CD4-positive, alpha-beta memory T cell (primary cell): ENCODE results near the gene LCMT1. TPM values are rescaled to one million over a fixed set of nuclear protein-coding genes. Genes with fewer than 3 reads are reported as not detected.

ENCODE experiments used
- CTCF ChIA-PET: fragments of 350-600 bp; sonication (Branson Sonifier 250); formaldehyde crosslinking; loops from one replicate; lab custom pipeline; 2021; ENCODE audit warnings: inconsistent platforms; ENCODE audit not compliant: partially characterized antibody; lab: Charles Lee
- POLR2A ChIA-PET: fragments of 350-600 bp; sonication (Branson Sonifier 250); formaldehyde crosslinking; loops from one replicate; lab custom pipeline; 2021; ENCODE audit not compliant: partially characterized antibody; lab: Charles Lee
- DNase-seq, 5 donors: peaks; one replicate each; pipeline versions ENCODE4 v3.0.0 to v3.0.0-alpha.2; 2020 to 2022; ENCODE audit warnings: mixed read lengths in 1 of 5
- H3K27ac ChIP-seq: one replicate; pipeline ENCODE4 v1.7.0; 2013; ENCODE audit warnings: low read depth, low read length
- H3K27me3 ChIP-seq: 2 replicates; pipeline ENCODE4 v1.7.0; 2013; ENCODE audit warnings: mild to moderate bottlenecking, low read length, moderate library complexity; ENCODE audit not compliant: insufficient read depth
- H3K36me3 ChIP-seq: 2 replicates; pipeline ENCODE4 v1.7.0; 2013; ENCODE audit warnings: mild to moderate bottlenecking, low read length, moderate library complexity; ENCODE audit not compliant: insufficient read depth
- H3K4me1 ChIP-seq: 2 replicates; pipeline ENCODE4 v1.7.0; 2013; ENCODE audit warnings: mild to moderate bottlenecking, low read length, moderate library complexity; ENCODE audit not compliant: insufficient read depth
- H3K4me3 ChIP-seq, 2 donors: one replicate each; pipeline ENCODE4 v1.7.0; 2013; ENCODE audit warnings: low read length in 2 of 2, mild to moderate bottlenecking in 1 of 2
- H3K9me3 ChIP-seq, 2 donors: one replicate each; pipeline ENCODE4 v1.7.0; 2013; ENCODE audit warnings: low read length in 2 of 2, control low read depth in 1 of 2; ENCODE audit not compliant: control insufficient read depth in 1 of 2
- H3K27ac Mint-ChIP-seq, 7 donors: one replicate each; pipeline ENCODE4 v1.8.0; 2020 to 2021; ENCODE audit warnings: mixed read lengths in 7 of 7, mild to moderate bottlenecking in 6 of 7, inconsistent platforms in 3 of 7, moderate library complexity in 3 of 7
- H3K27me3 Mint-ChIP-seq, 2 donors: one replicate each; pipeline ENCODE4 v1.8.0; 2020 to 2021; ENCODE audit warnings: mixed read lengths in 2 of 2
- H3K36me3 Mint-ChIP-seq, 2 donors: one replicate each; pipeline ENCODE4 v1.8.0; 2020 to 2021; ENCODE audit warnings: mixed read lengths in 2 of 2, inconsistent platforms in 1 of 2, mild to moderate bottlenecking in 1 of 2
- H3K4me1 Mint-ChIP-seq, 4 donors: one replicate each; pipeline ENCODE4 v1.8.0; 2020 to 2021; ENCODE audit warnings: mixed read lengths in 4 of 4, mild to moderate bottlenecking in 1 of 4
- H3K4me3 Mint-ChIP-seq, 8 donors: one replicate each; pipeline ENCODE4 v1.8.0; 2020 to 2021; ENCODE audit warnings: mixed read lengths in 8 of 8, mild to moderate bottlenecking in 7 of 8, moderate library complexity in 6 of 8, inconsistent platforms in 3 of 8
- H3K9me3 Mint-ChIP-seq, 8 donors: one replicate each; pipeline ENCODE4 v1.8.0; 2020 to 2021; ENCODE audit warnings: mixed read lengths in 8 of 8, mild to moderate bottlenecking in 5 of 8, inconsistent platforms in 3 of 8, moderate library complexity in 1 of 8
- intact Hi-C: fragments of 100-400 bp; cut with micrococcal nuclease; formaldehyde crosslinking; loops from one replicate; pipeline ENCODE4 v1.15.1; 2023
- polyA plus RNA-seq, 2 donors: library from polyadenylated mRNA; unstranded; fragments of 300-500 nt; fragmentation: Illumina TruSeq; gene quantifications; one replicate each; pipeline ENCODE4 v1.2.3, GENCODE V29; 2021
- total RNA-seq, 2 experiments: library from RNA; stranded (reverse); gene quantifications; one replicate each; pipeline ENCODE4 v1.2.3, GENCODE V29; 2021

LCMT1 gene
- total and polyA plus RNA-seq, 4 experiments from 2014 or later = 37.0 to 52.3 (median 42.4) TPM

DNA sequence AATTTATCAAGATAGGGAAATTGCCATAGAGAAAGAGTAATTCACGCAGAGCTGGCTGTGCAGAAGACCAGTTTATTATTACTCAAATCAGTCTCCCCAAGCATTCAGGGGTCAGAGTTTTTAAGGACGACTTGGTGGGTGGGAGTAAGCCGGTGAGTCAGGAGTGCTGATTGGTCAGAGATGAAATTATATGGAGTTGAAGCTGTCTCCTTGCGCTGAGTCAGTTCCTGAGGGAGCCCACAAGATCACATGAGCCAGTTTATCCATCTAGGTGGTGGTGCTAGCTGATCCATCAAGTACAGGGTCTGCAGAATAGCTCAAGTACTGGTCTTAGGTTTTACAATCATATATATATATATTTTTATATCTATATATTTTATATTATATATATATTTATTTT, 99.2 kb downstream of the LCMT1 start:
- H3K27me3 Mint-ChIP-seq = no peaks in the 10 kb centered on the region
- H3K27me3 ChIP-seq = no peaks in the 10 kb centered on the region
- peaks cover 0 to 2% (median 0%) of the 10 kb centered on the region in 8 donors for H3K9me3 Mint-ChIP-seq
- no peaks in the 10 kb centered on the region for H3K4me1 Mint-ChIP-seq
- no peak overlapping the region for H3K27ac Mint-ChIP-seq
- no peaks in the 10 kb centered on the region for H3K4me1 ChIP-seq
- H3K9me3 ChIP-seq = no peaks in the 10 kb centered on the region
- H3K4me3 Mint-ChIP-seq = no peak overlapping the region
- H3K27ac ChIP-seq = no peak overlapping the region
- DNase-seq = no peak
- CTCF ChIA-PET = interaction anchor here (1.2 to 1.8 kb wide), 4 partner anchors 12 to 23 kb away, joined by 3 to 11 read pairs (median 4); no protein-coding TSS in a partner anchor
- POLR2A ChIA-PET = no interaction called here
- H3K36me3 Mint-ChIP-seq = no peaks in the 10 kb centered on the region
- no peak overlapping the region for H3K4me3 ChIP-seq
- intact Hi-C loops = no loop called here
- H3K36me3 ChIP-seq = no peaks in the 10 kb centered on the region

DNA sequence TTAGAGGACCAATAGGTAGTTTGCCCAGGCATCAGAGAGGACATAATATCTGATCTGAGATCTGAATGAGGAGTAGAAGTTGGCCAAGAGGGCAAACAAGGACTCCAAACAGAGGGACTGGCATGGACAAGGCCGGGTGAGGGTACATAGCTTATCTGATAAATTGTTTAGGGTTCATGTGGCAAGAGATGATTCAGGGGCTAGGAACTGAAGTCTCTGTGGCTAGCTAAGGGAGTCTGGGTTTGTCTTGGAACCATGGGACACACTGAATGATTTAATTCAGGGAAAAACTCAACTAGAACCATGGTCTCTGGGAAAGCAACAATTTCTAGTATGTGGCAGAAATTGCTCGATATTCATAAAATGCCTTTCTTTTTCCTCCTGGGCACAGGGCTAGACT, 101.1 kb downstream of the LCMT1 start:
- H3K27ac Mint-ChIP-seq = no peak overlapping the region
- no peaks in the 10 kb centered on the region for H3K36me3 Mint-ChIP-seq
- no peak overlapping the region for H3K4me3 Mint-ChIP-seq
- H3K4me1 Mint-ChIP-seq = no peaks in the 10 kb centered on the region
- no peaks in the 10 kb centered on the region for H3K27me3 Mint-ChIP-seq
- POLR2A ChIA-PET = no interaction called here
- peaks cover 0 to 2% (median 0%) of the 10 kb centered on the region in 8 donors for H3K9me3 Mint-ChIP-seq
- Histone ChIP-seq H3K27me3 (no peaks in the 10 kb centered on the region), H3K4me1 (no peaks in the 10 kb centered on the region), H3K9me3 (no peaks in the 10 kb centered on the region), H3K36me3 (no peaks in the 10 kb centered on the region), H3K27ac (no peak overlapping the region), H3K4me3 (no peak overlapping the region)
- CTCF ChIA-PET = no interaction called here
- DNase-seq = no peak
- intact Hi-C loops = no loop called here

DNA sequence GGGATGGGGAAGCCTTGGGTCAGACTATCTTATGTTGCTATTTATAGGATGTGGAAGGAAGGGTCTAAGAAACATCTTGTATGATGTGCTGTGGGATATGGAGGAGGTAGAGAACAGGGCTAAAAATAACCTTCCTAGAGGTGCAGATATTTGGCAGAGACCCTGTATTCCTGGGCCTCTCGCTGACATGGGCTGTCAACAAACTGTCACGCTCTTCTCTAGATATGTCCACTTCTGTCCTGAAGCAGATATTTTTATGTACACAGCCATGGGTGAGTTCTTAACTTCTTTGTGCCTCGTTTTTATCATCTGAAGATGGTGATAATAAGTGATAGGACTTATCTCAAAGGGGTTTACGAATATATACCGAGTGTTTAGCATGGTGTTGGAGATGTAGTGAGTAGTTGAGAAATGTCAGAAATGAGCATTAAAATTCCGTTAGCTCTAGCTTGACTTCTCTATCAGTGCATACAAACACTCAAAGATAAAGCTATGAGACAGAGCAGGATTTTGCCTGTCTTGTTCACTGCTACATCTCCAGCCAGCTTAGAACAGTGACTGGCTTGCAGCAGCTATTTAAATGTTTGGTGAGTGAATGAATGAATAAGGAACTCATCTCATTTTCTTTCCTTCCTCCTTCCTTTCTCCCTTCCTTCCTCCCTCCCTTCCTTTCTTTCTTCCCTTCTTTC, 102.3 kb downstream of the LCMT1 start:
- H3K27me3 Mint-ChIP-seq = peaks cover 1 to 2% of the 10 kb centered on the region in 2 donors
- Histone ChIP-seq H3K4me1 (no peaks in the 10 kb centered on the region), H3K27ac (no peak overlapping the region), H3K36me3 (no peaks in the 10 kb centered on the region), H3K4me3 (no peak overlapping the region), H3K9me3 (no peaks in the 10 kb centered on the region), H3K27me3 (no peaks in the 10 kb centered on the region)
- no peak overlapping the region for H3K4me3 Mint-ChIP-seq
- H3K4me1 Mint-ChIP-seq = no peaks in the 10 kb centered on the region
- ChIA-PET POLR2A (no interaction called here), CTCF (interaction anchor here (0.7 to 1.0 kb wide), 2 partner anchors 10 to 11 kb away, joined by 3 to 5 read pairs; no protein-coding TSS in a partner anchor)
- H3K36me3 Mint-ChIP-seq = no peaks in the 10 kb centered on the region
- H3K27ac Mint-ChIP-seq = no peak overlapping the region
- DNase-seq = no peak
- intact Hi-C loops = no loop called here
- H3K9me3 Mint-ChIP-seq = peaks cover 0 to 2% (median 0%) of the 10 kb centered on the region in 8 donors

DNA sequence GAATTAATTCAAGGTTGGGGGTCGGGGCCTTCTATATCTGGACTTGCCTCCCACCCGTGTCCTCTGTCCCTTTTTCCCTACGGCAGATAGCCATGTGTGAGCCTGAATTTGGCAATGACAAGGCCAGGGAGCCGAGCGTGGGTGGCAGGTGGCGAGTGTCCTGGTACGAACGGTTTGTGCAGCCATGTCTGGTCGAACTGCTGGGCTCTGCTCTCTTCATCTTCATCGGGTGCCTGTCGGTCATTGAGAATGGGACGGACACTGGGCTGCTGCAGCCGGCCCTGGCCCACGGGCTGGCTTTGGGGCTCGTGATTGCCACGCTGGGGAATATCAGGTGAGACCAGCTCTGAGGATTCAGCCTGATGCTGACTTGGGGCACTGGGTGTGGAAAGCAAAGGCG, 105.6 kb downstream of the LCMT1 start:
- Histone ChIP-seq H3K4me3 (no peak overlapping the region), H3K4me1 (no peaks in the 10 kb centered on the region), H3K27ac (no peak overlapping the region), H3K9me3 (no peaks in the 10 kb centered on the region), H3K36me3 (no peaks in the 10 kb centered on the region), H3K27me3 (no peaks in the 10 kb centered on the region)
- POLR2A ChIA-PET = no interaction called here
- Mint-ChIP-seq H3K9me3 (no peaks in the 10 kb centered on the region), H3K4me1 (no peaks in the 10 kb centered on the region), H3K27me3 (peaks cover 1 to 2% of the 10 kb centered on the region in 2 donors), H3K4me3 (no peak overlapping the region), H3K36me3 (no peaks in the 10 kb centered on the region), H3K27ac (no peak overlapping the region)
- intact Hi-C loops = no loop called here
- CTCF ChIA-PET = interaction anchor here (1.5 kb wide), 1 partner anchor 8 kb away, joined by 5 read pairs; no protein-coding TSS in a partner anchor
- DNase-seq = no peak

DNA sequence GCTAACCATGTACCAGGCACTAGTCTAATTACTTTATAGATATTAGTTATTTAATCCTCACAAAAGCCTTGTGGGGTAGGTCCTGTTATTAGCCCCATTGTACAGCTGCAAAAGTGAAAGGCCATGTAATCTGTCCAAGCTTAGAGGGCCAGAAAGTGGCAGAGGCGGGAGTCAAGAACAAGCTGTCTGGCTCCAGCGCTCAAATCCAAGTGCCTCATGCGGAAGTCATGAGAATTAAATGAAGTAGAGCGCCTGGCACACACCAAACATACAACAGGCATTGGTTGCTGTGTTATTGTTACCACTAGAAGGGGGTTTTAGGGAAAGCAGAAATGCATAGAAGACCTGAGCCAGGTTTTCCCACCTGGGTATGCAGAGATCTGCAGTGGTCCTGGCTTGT, 106.4 kb downstream of the LCMT1 start:
- H3K4me3 Mint-ChIP-seq = no peak overlapping the region
- no peaks in the 10 kb centered on the region for H3K9me3 Mint-ChIP-seq
- H3K36me3 ChIP-seq = no peaks in the 10 kb centered on the region
- POLR2A ChIA-PET = no interaction called here
- H3K27ac Mint-ChIP-seq = no peak overlapping the region
- no peak for DNase-seq
- H3K27me3 ChIP-seq = no peaks in the 10 kb centered on the region
- no peaks in the 10 kb centered on the region for H3K4me1 ChIP-seq
- intact Hi-C loops = no loop called here
- H3K9me3 ChIP-seq = no peaks in the 10 kb centered on the region
- peaks cover 1 to 2% of the 10 kb centered on the region in 2 donors for H3K27me3 Mint-ChIP-seq
- CTCF ChIA-PET = interaction anchor here (2.2 kb wide), 1 partner anchor 15 kb away, joined by 9 read pairs; no protein-coding TSS in a partner anchor
- no peaks in the 10 kb centered on the region for H3K4me1 Mint-ChIP-seq
- H3K36me3 Mint-ChIP-seq = no peaks in the 10 kb centered on the region
- no peak overlapping the region for H3K4me3 ChIP-seq
- no peak overlapping the region for H3K27ac ChIP-seq

DNA sequence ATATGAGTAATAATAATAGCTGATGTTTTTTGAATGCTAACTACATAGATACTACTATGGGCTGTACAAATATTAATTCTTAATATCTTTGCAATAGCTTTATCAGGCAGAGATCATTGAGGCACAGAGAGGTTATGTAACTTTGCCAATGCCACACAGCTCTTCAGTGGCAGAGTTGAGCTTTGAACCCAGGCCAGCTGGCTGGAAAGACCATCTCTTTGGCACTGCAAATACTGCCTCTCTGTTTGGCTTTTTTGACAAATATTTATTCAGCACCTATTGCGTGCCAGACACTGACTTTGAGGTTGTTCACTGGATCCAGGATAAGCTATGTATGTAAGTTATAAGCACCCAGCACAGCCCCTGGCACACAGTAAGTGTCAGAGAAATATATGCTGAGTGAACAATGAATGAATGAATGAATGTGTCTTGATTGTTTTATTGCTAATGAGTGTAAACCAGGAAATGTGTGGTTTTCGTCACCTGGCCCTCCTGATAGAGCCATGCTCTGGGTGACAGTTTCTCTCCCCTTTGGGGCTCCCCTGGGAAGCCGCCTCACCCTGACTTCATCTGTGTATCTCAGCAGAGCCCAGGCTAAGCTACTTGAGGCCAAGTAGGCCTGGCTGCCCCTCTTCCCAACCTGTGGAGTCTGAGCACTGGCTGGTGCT, 107.7 kb downstream of the LCMT1 start:
- intact Hi-C loops = no loop called here
- Histone ChIP-seq H3K9me3 (no peaks in the 10 kb centered on the region), H3K4me3 (no peak overlapping the region), H3K4me1 (no peaks in the 10 kb centered on the region), H3K27ac (no peak overlapping the region), H3K27me3 (no peaks in the 10 kb centered on the region), H3K36me3 (no peaks in the 10 kb centered on the region)
- ChIA-PET POLR2A (interaction anchor here (0.6 kb wide), 1 partner anchor 197 kb away, joined by 3 read pairs; no protein-coding TSS in a partner anchor), CTCF (interaction anchor here (0.5 to 2.2 kb wide), 3 partner anchors 9 to 203 kb away, joined by 3 to 9 read pairs (median 3); no protein-coding TSS in a partner anchor)
- no peaks in the 10 kb centered on the region for H3K4me1 Mint-ChIP-seq
- DNase-seq = no peak
- H3K27me3 Mint-ChIP-seq = peaks cover 1 to 2% of the 10 kb centered on the region in 2 donors
- no peaks in the 10 kb centered on the region for H3K36me3 Mint-ChIP-seq
- H3K9me3 Mint-ChIP-seq = no peaks in the 10 kb centered on the region
- no peak overlapping the region for H3K27ac Mint-ChIP-seq
- H3K4me3 Mint-ChIP-seq = no peak overlapping the region

DNA sequence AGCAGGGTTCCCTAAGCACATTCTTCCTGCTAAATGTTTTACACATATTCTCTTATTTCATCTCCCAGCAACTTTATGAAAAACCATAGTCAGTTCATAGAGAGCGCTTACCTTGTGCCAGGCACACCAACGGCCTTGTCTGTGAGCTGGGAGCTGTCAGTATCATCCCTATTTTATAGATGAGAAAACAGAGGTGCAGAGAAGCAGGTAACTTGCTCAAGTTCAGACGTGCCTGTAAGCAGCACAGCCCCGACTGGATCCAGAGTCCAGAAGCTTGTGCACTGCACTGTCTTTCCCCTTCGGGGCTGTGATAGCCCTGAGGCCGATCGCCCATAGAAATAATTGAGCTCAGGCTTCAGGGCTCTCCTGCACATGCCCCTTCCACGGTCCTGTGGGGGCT, 111.4 kb downstream of the LCMT1 start:
- H3K4me3 Mint-ChIP-seq = no peak overlapping the region
- H3K36me3 ChIP-seq = no peaks in the 10 kb centered on the region
- H3K27me3 Mint-ChIP-seq = peaks cover 1 to 2% of the 10 kb centered on the region in 2 donors
- H3K4me1 Mint-ChIP-seq = peaks cover 0 to 1% (median under 1%) of the 10 kb centered on the region in 4 donors
- H3K9me3 ChIP-seq = no peaks in the 10 kb centered on the region
- CTCF ChIA-PET = interaction anchor here (0.7 to 5.5 kb wide), 10 partner anchors 9 to 172 kb away, joined by 3 to 86 read pairs (median 24); no protein-coding TSS in a partner anchor
- H3K9me3 Mint-ChIP-seq = no peaks in the 10 kb centered on the region
- intact Hi-C loops = loop anchor here (10.0 kb wide), 1 partner anchor 318 kb away; no protein-coding TSS in a partner anchor
- DNase-seq = no peak
- no peak overlapping the region for H3K27ac ChIP-seq
- no peaks in the 10 kb centered on the region for H3K36me3 Mint-ChIP-seq
- no peaks in the 10 kb centered on the region for H3K4me1 ChIP-seq
- H3K27ac Mint-ChIP-seq = no peak overlapping the region
- no peaks in the 10 kb centered on the region for H3K27me3 ChIP-seq
- POLR2A ChIA-PET = no interaction called here
- H3K4me3 ChIP-seq = no peak overlapping the region
